ENCODE results near the gene WDR27.
"Not testable (repeated sequence)": the region's sequence is repeated elsewhere in the genome, so short reads cannot be mapped to it uniquely, and the experiment has no call there.

WDR27 gene

DNA sequence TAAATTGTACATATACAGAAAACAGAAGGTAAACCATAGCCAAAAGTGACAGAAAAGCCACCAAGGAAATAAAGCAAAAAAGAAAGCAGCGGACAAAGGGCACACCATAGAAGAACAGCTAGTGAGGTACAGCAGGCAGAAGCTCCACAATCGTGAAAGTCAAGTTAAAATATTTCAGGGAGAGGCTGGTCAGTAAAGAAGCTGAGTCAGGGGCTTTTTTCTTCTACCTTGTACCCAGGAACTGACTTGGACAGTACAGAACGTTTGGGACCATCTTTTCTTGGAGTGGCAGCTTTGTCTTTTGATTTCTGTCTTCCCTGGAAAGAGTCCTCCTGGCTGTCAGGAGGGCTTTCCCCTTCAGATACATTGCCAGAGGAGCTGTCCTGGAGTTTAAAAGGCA is 8.2 kb upstream of the WDR27 start:
- no peak for DNase-seq (ENCODE audit: low read depth)
- no peak overlapping the region for H3K4me3 ChIP-seq (ENCODE audit: low read depth, low read length)
- TF ChIP-seq, protein P1, sequence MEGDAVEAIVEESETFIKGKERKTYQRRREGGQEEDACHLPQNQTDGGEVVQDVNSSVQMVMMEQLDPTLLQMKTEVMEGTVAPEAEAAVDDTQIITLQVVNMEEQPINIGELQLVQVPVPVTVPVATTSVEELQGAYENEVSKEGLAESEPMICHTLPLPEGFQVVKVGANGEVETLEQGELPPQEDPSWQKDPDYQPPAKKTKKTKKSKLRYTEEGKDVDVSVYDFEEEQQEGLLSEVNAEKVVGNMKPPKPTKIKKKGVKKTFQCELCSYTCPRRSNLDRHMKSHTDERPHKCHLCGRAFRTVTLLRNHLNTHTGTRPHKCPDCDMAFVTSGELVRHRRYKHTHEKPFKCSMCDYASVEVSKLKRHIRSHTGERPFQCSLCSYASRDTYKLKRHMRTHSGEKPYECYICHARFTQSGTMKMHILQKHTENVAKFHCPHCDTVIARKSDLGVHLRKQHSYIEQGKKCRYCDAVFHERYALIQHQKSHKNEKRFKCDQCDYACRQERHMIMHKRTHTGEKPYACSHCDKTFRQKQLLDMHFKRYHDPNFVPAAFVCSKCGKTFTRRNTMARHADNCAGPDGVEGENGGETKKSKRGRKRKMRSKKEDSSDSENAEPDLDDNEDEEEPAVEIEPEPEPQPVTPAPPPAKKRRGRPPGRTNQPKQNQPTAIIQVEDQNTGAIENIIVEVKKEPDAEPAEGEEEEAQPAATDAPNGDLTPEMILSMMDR (IDR thresholded peaks at IDR 0.05; ENCODE audit: control insufficient read depth, extremely low read depth, insufficient read depth): no peak

DNA sequence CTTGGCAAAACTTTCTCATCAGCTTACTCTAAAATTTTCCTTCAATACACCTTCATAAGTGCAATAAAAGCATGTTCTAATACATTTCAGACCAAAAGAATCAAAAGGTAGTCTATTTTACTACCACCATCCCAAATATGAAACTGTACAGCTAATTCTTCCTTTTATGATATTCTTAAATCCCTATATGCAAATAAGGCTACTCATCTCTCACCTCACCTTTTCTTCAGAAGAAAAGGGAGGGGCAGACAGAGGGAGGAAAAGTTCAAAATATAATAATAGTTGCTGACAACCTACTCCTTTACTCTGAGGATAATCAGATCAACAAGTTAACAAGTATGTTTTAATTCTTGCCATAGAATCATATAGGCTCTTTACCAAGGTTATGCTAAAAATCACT is 7.5 kb upstream of the WDR27 start:
- TF ChIP-seq, protein P1 (IDR thresholded peaks at IDR 0.05; ENCODE audit: control insufficient read depth, extremely low read depth, insufficient read depth): no peak
- no peak for DNase-seq (ENCODE audit: low read depth)

DNA sequence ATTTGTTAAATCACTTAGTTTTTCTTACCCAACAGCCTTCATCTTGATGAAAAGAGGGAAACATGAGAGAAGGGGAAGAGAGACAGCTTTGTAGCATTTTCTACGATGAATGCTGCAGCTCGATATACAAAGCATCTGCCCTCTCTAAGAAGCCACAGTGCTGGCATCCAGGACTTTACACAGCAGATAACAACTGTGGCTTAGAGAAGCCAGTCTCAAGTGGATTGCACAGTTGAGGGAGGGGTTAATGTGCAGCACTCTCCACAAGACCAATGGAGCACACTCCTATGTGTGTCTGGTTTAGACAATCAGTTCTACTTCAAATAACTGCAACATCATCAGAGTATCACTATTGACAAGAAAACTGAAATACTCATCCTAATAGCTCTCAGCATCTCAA is 5.9 kb upstream of the WDR27 start:
- TF ChIP-seq, protein P1 (IDR thresholded peaks at IDR 0.05; ENCODE audit: control insufficient read depth, extremely low read depth, insufficient read depth): no peak
- no peak for DNase-seq (ENCODE audit: low read depth)
- H3K4me3 ChIP-seq (ENCODE audit: low read depth, low read length): no peak overlapping the region

More for the DNA sequence above, 7.5 kb upstream of the WDR27 start:
- no peak overlapping the region for H3K4me3 ChIP-seq (ENCODE audit: low read depth, low read length)

DNA sequence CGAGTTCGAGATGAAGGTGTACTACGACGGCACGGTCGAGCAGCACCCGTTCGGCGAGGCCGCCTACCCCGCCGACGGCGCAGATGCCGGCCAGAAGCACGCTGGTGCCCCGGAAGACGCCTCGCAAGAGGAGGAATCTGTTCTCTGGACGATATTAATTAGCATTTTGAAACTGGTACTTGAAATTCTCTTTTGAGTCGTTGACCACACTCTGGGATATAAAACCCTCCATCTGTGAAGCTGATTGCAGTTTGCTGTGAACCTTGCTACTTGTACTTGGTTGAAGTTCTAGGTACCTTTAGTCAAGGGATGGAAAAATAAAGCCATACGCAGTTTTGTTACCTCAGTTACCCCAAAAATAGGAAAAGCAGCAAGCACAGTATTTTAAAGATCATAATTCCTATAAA is 1.0 kb upstream of the WDR27 start:
- peak overlapping the region; percentile 89 for H3K4me3 ChIP-seq (ENCODE audit: low read depth, low read length)
- TF ChIP-seq, protein P1 (IDR thresholded peaks at IDR 0.05; ENCODE audit: control insufficient read depth, extremely low read depth, insufficient read depth): no peak
- no peak for DNase-seq (ENCODE audit: low read depth)

DNA sequence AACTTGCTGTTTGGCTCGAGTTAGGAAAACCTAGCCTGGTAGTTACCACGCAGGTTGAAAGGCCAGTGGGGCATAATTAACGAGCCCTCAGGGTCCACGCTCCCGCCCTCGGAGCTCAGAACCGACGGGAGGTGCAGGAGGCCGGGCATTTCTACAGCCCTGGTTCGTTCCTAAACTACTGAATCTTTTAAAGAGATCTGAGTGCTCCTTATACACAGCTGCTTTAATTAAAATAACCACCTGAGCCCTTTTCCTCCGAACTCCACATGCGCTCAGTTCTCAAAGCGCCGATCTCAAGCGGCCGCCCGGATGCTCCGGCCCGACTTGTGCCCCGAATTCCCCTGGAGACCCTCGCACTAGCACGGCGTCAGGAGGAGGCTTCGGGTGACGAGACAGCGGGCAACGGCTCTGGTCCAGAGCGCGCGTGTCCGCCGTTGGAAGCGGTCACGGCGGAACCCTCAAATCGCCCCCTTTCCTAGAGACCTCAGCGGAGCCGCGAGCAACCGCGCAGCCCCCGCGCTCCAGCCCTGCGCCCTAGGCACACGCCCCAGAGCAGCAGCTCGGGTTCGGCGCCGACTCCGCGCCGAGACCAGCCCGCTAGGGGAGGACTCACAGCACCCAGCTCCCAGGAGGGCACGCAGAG is 397 bp downstream of the WDR27 start:
- H3K4me3 ChIP-seq (ENCODE audit: low read depth, low read length): peak overlapping the region; percentile 89
- TF ChIP-seq, protein P1 (IDR thresholded peaks at IDR 0.05; ENCODE audit: control insufficient read depth, extremely low read depth, insufficient read depth): no peak
- DNase-seq (ENCODE audit: low read depth): no peak

DNA sequence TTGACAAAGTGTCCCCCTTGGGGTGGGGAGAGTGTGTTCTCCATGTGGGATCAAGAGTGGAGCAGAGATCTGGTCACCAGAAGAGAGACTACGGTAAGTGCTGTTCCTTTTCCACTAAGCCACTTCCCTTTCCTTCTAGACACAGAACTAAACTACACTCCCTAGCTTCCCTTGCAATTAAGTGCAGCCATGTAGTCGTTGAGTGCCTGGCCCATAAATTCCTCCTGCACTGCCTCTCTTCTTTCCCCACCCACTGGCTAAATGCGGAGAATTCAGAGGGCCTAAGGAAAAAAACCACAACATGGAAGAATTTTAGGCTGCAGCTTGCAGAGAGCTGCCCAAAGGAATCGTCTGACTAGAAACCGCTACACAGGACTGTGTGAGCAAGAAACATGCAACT is 1.5 kb downstream of the WDR27 start:
- DNase-seq (ENCODE audit: low read depth): no peak
- H3K4me3 ChIP-seq (ENCODE audit: low read depth, low read length): no peak overlapping the region
- TF ChIP-seq, protein P1 (IDR thresholded peaks at IDR 0.05; ENCODE audit: control insufficient read depth, extremely low read depth, insufficient read depth): no peak

DNA sequence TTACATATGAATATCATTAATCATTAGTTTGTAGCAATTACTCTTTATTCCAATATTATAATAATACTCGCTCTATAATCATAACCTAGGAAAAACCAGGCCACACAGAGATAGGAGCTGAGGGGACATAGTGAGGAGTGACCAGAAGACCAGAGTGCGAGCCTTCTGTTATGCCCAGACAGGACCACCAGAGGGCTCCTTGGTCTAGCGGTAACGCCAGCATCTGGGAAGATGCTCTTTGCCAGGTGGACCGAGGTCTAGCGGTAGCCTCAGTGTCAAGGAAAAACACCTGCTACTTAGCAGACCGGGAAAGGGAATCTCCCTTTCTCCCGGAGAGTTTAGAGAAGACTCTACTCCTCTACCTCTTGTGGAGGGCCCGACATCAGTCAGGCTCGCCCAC is 4.7 kb downstream of the WDR27 start:
- DNase-seq (ENCODE audit: low read depth): not testable (repeated sequence)
- TF ChIP-seq, protein P1 (IDR thresholded peaks at IDR 0.05; ENCODE audit: control insufficient read depth, extremely low read depth, insufficient read depth): peak; percentile 26

More for the DNA sequence above, 4.7 kb downstream of the WDR27 start:
- not testable (repeated sequence) for H3K4me3 ChIP-seq (ENCODE audit: low read depth, low read length)
